ENCODE results near the gene KLRB1.
"Not testable (repeated sequence)": the region's sequence is repeated elsewhere in the genome, so short reads cannot be mapped to it uniquely, and the experiment has no call there.

The KLRB1 gene

DNA sequence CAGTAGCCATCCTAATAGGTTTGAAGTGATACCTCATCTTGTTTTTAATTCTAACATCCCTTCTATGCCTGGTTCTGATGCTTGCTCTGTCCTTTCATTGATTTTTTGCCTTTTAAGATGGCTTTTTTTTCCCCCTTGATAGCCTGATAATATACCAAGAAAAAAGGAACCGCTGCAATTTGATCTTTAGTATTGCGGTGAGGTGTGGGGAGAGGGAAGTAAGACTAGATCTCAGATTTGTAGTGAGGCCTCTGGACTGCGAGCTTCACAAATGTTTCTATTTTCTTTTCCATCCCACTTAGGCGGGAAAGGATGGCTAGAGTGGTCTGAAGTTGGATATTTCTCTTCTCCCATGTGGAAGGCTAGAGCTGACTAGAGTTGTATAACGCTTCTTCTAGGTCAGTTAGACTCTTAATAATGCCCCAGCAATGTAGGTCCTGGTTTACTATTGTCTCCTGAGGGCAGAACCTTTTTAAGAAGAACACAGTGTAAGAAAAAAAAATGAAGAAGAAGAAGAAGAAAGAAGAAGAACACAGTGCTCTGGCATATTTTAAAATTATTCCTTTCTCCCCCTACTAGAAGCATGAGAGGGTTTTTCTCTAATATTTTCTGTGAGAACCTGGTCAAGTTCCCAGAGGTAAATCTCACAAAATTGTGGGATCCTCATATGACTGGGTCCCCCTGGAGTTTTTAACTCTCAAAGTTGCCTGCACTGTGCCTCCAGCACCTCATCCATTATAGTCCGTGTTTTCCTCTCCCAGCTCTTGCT is 11.9 kb upstream of the KLRB1 start:
- DNase-seq = no peak

DNA sequence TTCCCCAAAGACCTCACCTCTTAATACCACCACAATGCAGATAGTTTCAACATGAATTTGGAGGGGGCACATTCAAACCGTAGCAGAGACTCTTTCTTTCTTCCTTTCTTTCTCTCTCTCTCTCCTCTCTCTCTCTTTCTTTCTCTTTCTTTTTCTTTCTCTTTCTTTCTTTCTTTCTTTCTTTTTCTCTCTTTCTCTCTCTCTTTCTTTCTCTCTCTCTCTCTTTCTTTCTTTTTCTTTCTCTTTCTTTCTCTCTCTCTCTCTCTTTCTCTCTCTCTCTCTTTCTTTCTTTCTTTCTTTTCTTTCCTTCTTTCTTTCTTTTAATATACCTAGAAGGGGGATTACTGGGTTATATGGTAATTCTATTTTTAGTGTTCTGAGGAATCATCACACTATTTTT is 11.2 kb upstream of the KLRB1 start:
- DNase-seq = not testable (repeated sequence)

DNA sequence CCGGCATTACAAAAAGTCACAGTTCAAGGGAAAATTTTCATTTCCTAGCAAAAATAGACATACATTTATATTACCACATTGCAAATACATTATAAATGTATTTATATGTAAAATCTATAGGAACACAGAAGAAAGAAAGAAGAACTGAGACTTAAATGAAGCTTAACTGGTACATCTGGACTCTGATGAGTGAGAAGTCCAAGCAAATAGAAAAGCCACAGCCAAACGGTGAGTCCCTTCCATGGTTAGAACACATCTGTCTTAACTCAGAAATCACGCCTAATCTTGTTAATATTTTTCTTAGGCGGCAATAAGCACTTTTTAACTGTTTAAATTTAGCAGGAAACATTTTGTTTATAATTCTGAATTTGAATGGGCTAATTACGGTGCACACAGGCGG is 9.4 kb upstream of the KLRB1 start:
- DNase-seq = no peak

- no peak for DNase-seq
These were observed 7.9 kb upstream of the KLRB1 start for GRCh38 chr12:9615420-9616136.

DNA sequence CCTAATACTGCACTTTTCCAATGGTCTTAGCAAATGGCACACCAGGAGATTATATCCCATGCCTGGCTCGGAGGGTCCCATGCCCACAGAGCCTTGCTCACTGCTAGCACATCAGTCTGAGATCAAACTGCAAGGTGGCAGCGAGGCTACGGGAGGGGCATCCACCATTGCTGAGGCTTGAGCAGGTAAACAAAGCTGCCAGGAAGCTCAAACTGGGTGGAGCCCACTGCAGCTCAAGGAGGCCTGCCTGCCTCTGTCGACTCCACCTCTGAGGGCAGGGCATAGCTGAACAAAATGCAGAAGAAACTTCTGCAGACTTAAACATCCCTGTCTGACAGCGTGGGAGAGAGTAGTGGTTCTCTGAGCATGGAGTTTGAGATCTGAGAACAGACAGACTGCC is 2.9 kb upstream of the KLRB1 start:
- DNase-seq = not testable (repeated sequence)

GRCh38 chr12:9606736-9607372 is 862 bp downstream of the KLRB1 start:
- DNase-seq = no peak

DNA sequence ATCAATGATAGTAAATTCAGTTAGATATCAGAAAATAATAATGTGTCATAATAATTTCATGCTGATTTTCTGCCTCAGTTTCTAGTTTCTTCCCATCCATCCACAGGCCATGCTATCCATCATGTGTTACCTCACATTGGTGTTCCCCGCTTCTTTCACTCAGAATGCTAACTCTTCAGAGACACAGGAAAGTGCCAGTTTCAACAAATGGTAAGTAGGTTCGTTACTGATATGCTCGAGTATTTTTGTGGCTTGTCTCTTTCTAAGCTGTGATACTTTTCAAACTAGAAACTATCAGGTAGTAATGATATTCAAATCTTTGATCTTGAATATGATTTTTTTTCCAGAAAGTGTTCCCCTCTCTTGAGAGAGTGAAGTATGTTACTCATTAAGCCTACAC is 1.5 kb downstream of the KLRB1 start:
- DNase-seq = no peak

- no peak for DNase-seq
These were observed 2.2 kb downstream of the KLRB1 start for GRCh38 chr12:9605483-9605882.

GRCh38 chr12:9604287-9604686 is 3.4 kb downstream of the KLRB1 start:
- DNase-seq = no peak

- not testable (repeated sequence) for DNase-seq
These were observed 7.3 kb downstream of the KLRB1 start for GRCh38 chr12:9600426-9600825.

DNA sequence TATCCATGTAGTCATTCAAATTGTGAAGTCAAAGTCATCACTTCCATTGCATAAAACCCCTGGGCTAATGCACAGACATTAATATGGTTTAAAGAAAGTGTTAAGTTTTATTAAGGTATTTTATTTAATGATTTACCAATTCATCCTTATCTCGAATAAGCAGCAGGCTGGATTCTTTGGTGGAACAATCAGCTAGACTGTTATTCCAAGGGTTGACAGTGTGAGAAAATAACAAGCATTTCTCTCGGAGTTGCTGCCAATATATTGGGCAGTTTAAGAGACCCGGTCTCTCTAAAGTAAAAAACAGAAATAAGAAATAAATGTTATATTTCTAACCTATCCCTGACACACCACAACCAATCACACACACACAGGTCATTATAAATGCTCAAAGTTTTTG is 9.4 kb downstream of the KLRB1 start:
- DNase-seq = no peak

DNA sequence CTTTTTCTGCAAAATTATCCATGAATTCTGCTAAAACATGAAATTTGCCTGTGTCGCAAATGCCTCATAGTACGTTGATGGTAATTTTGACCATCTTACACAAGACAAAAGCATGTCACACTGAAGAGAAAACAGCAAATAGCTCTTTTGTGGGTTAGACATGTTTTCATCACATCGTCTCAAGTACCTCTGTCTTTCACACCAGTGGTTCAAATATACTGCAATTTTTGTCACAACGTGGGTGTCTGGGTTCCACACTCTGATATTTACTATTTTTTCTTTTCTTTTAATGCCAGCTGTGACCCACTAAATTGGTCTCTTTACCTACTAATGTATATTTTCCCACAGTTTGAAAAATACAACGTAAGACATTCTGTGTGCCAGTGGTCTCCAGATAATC is 10.4 kb downstream of the KLRB1 start:
- no peak for DNase-seq

DNA sequence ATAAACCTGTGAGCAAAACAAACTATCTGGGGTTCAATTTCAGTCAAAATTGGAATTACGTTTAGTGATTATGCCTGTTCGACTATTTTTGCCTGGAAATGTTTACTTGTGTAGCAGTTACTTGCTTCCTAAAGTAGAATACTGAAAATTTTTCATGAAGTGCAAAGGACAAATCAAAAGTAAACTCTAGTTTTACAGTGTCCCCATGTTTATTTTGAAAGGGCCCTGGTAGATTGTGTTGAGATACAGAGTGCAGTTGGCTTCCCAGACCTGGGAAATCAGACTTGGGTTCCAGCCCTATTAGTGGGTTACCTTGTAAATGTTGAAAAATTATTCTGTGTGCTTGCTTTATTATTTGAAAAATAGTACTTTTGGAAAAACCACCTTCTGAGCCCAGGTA is 17.3 kb downstream of the KLRB1 start:
- DNase-seq = no peak

DNA sequence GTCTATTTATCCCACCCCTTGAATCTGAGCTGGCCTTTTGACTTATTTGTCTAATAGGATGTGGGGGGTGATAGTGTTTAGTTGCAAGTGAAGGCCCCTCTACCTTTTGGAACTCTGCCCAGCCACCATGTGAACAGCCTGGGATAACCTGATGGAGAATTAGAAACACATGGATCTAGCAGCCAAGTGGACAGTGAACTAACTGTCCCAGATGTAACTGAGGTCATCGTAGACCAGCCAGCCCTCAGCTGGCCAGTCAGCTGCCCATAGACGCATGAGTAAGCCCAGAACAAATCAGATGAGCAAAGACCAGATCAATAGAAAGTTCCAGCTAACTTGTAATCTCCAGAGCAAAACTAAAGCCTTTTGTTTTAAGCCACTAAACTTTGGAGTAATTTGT is 19.0 kb downstream of the KLRB1 start:
- DNase-seq = no peak

- DNase-seq = no peak
These were observed 19.6 kb downstream of the KLRB1 start for GRCh38 chr12:9587987-9588600.

GRCh38 chr12:9577729-9578128 is 30.0 kb downstream of the KLRB1 start:
- not testable (repeated sequence) for DNase-seq

- DNase-seq = not testable (repeated sequence)
These were observed 40.6 kb downstream of the KLRB1 start for GRCh38 chr12:9567151-9567550.

DNA sequence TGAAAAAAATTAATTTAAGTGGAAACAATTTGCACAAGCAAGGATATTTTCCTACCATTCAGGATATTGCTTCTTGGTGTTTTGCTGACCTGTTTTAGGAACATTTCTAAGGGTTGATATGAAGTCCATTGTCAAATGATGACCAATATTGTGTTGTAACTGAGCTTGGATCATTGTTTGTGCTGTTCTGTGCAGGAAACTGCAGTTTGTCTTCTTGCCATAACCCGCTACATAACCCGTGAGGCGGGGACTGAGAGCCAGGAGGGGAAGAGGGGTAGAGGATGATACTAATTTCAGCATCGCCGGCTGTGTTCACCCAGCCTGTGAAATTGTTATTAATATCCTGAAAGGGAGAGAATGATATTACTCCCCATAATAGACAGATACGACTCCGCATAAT is 41.6 kb downstream of the KLRB1 start:
- DNase-seq = not testable (repeated sequence)

DNA sequence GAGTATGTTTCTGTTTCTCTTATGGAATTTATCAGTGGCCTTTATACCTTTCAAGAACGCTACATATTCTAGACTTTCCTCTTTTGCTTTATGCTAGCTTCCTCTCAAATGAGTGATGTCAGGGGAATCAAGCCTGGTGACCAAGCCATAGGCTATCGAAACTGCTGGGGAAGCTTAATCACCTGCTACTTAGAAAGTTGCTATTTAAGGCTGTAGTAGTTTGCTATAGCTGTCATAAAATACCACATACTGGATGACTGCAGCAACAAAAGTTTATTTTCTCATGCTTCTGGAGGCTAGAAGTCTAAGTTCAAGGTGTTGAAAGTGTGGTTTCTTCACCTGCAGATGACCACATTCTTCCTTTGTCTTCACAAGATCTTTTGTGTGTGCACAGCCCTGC is 43.3 kb downstream of the KLRB1 start:
- DNase-seq = not testable (repeated sequence)

GRCh38 chr12:9562841-9563453 is 44.8 kb downstream of the KLRB1 start:
- not testable (repeated sequence) for DNase-seq

DNA sequence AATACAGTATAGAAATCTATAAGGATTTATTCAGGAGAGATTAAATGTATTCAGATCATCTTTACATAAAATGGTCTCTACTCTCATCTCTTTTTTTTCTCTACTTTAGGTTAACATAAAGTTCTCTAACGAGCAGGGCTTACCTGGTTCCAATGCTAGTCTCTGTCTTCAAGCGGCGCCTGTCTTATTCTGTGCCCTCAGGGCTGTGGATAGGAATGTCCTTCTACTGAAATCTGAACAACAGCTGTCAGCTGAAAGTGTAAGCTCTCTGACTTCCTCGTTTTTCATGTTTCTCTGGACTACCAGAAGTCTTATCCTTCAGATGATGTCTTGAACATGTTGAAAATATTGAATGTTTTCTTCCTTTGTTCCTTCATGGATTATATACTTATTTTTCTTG is 62.2 kb downstream of the KLRB1 start:
- DNase-seq = not testable (repeated sequence)
